ENCODE measurements around the gene ATXN7. TPM values are rescaled to one million over a fixed set of nuclear protein-coding genes. Genes with fewer than 3 reads are reported as not detected.

The ATXN7 gene
- total RNA-seq, 1 experiment from 2014 or later = 4.8 TPM

DNA sequence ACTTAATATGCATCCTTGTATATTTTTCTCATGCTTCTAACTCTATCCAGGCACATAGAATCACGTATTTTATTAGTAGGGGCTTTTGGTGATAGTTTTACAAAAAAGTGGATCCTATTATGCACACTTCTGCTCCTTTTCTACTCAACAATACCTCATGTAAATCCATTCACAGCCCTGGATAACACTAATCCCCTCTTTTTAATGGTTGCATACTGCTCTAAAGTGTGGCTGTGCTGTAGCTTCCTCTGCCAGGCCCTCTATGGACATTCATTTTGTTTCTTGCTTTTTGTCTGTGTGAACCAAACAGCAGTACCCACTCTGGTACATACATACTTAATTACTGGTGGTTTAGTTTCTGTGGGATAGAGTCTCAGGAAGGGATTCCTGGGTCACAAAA, 99.8 kb downstream of the ATXN7 start:
- DNase-seq (ENCODE audit: low read depth) = no peak

DNA sequence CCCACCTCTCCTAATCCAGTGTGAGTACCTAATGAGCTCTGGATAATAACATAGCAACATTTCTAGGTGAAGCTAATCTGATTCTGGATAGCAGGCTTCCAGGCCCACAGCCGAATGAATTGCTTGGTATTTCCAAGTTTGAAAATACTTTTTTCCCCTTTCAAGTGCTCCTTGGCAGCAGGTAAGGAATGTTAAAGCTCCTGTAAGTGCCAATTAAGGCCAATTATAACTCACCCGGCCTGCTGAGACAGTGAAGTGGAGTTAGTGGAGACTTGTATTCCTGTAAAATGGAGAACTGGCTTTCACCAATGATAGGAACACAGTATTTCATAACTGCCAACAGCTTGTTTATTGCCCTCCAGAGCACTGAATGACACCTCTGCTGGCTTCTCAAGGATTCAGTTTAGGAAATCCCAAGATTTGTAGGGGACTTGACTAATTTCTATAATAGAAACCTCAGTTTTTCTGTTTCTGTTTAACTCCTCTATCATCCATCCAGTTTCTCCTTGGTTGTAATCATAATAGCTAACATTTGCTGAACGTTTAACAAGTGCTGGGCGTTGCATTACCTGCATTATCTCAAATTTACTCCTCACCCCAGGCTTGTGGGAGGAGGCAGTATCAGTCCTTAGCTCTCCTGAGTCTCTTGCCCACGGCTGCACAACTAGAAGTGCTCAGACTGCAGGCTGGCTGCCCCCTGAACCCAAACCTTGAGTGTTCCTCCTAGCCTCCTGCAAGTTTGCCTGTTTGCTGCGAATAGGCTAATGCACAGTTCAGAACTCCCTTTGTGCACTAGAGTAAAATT, 101.2 kb downstream of the ATXN7 start:
- no peak for DNase-seq (ENCODE audit: low read depth)

- DNase-seq (ENCODE audit: low read depth) = no peak
Observed at GRCh38 chr3:63966007-63966406, 102.3 kb downstream of the ATXN7 start.

DNA sequence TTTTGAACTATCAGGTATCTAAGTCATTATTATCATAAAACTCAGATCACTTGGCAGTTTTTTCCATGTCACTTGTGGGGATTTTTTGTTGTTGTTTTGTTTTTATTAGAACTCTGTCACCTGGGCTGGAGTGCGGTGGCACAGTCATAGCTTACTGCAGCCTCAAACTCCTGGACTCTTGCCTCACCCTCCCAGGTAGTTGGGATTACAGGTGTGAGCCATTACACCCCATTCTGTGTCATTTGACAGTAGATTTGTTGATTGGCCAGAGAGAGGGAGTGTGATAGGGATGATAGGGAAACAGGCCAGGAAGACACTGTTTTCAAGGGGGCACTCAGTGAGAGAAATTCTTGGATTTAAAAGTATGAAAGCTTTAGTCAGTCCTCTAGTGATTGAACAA, 103.2 kb downstream of the ATXN7 start:
- DNase-seq (ENCODE audit: low read depth) = no peak

DNA sequence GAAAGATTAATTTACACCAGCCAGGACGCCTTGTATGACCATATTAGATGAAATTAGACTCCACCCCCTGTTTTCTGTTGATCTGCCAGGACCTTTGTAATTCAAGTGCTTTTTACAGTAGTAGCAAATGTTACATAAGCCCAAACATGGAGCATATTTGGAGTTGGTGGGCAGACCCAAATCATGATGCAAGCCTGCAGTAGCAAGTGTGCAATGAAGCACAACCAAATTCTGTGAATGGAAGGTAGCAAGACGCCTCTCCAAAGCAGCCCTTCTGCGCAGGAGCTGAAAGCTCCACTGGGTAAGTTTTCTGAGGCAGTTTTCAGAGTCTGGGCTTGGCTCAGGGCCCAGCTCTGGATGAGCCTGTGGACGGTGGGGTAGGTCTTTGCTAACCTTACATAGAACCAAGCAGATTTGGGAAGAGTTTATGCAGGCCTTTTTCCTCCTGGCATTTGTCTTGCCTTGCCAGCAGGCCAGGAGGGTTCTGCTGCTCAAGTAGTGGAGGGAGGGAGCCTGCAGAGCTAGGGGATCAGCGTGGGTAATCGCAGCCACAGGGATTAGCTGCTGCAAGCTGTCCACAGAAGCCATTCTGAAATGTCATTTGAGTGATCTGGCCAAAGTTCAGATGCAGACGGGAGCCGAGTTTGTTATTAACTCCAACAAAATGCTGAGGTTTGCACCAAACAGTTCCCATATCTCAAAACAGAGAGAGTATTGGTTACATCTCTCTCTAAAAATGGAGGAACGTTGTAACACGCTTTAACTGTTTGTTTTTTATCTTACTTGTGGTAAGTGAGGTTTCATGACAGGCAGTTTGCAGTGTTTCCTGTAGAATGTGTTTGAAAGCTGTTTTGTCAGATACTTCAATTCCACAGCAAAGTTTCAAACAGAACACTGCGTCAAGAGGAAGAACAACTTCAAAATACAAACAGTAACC, 104.3 kb downstream of the ATXN7 start:
- DNase-seq (ENCODE audit: low read depth) = peak; percentile 6

GRCh38 chr3:63968612-63969350, 105.1 kb downstream of the ATXN7 start:
- no peak for DNase-seq (ENCODE audit: low read depth)

DNA sequence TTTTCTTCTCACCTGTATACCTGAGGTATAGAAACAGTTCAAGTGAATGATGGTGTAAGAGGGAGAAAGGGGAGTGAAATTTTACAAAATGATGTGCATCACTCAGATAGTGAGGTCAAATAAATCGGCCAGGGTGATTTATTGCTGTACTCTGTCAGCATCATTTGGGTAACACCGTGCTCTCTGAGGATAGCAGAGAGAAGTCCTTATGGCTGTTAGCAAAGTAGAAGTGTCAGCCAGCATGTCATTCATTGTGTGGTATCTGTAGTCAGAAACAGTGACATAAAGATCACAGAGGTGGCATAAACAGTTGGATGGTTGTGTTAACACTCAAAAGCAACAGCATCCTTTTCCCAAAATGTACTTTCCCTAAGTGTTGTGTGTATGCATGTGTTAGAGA, 106.2 kb downstream of the ATXN7 start:
- DNase-seq (ENCODE audit: low read depth) = no peak

DNA sequence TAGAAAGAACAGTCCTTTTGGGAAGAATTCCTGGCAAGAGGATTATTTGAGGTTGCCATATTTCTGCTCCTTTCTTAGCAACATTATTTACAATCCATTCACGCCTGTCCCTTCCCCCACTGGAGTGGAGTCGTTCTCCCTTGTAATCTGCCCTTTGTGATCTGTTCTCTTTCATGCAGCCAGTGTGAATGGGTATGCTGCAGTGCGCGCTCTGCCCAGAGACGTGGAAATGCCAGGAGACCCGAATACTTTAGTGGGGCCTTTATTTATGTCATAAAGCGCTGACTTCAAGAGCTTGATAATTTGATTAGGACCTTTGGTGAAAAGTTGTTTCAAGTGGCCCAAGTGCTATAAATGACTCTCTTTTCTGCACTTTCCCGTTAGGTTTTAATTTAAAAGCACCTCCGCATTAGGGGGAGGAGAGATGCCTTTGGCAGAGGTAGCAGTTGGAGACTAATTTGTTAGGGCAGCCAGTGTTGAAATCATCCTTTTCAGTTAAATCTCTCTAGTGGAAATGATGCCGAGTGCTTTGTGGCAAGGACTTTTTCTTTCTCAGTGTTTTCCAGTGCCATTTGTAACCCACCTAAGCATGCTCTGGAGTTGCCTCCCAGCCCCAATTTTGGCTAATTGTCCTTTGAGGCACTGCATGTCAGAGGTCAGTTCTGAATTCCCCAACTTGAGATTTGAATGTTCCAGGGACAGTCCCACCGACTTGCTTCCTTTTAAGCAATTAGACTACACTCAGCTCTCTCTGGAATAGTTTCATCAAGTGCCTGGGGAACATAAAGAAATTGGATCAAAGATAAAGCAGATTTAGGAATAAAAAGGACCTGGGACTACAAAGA, 107.2 kb downstream of the ATXN7 start:
- DNase-seq (ENCODE audit: low read depth) = no peak

GRCh38 chr3:63972196-63972595, 108.5 kb downstream of the ATXN7 start:
- no peak for DNase-seq (ENCODE audit: low read depth)

DNA sequence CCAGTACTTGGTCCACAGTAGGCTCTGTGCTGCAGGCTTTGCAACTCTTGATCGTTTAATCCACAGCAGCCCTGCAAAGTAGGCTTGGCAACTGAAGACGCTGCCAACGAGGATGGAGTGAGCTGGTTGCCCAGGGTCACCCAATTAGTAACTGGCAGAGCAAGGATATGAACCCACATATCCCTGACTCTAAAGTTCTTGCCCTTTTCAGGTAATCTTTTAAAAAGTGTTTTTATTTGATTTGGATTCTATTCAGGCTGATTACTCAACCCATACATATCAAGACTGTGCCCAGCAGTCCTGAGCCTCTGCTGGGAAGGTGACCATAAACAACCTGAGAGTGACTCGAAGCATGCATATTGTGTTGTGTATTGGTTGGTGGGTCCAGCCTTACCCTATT, 109.3 kb downstream of the ATXN7 start:
- no peak for DNase-seq (ENCODE audit: low read depth)

- no peak for DNase-seq (ENCODE audit: low read depth)
Observed at GRCh38 chr3:63973406-63973805, 109.7 kb downstream of the ATXN7 start.

DNA sequence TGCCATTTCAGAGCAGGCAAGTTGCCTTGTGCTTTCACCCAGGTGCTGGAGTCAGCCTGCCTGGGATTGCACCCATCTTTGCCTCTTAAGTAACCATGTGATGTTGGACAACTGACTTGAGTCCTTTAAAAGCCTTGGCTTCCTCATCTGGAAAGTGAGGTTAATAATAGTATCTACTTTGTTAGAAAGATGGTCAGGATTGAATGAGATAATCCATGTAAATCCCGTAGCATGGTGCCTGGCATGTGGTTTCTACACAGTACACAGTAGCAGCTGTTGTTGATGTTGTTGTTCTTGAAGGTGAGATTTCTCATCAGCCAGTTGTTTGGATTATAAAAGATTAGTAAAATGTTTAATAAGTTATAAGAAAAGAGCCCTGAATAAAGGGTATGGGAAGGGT, 110.8 kb downstream of the ATXN7 start:
- DNase-seq (ENCODE audit: low read depth) = no peak

- DNase-seq (ENCODE audit: low read depth) = peak; percentile 32
Observed at GRCh38 chr3:63975723-63976122, 112.1 kb downstream of the ATXN7 start.

GRCh38 chr3:63976161-63976871, 112.6 kb downstream of the ATXN7 start:
- peak; percentile 48 for DNase-seq (ENCODE audit: low read depth)

DNA sequence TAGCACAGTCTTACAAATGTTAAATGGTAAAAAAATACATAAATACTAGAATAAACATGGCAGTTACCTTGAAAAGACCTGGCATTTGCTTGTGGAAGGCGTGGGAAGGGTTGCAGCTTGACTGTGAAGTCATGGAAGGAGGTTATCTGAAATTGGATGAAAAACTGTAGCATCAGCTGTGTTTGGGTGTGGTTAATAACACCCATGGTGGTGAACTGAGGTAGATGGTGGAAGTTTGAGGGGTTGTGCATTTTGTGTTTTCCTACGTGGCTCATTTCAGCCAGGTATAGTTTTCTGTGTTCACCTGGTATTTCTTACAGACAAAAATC, 113.2 kb downstream of the ATXN7 start:
- DNase-seq (ENCODE audit: low read depth) = no peak

- DNase-seq (ENCODE audit: low read depth) = no peak
Observed at GRCh38 chr3:63977893-63978292, 114.2 kb downstream of the ATXN7 start.

GRCh38 chr3:63979093-63979885, 115.6 kb downstream of the ATXN7 start:
- DNase-seq (ENCODE audit: low read depth) = no peak

DNA sequence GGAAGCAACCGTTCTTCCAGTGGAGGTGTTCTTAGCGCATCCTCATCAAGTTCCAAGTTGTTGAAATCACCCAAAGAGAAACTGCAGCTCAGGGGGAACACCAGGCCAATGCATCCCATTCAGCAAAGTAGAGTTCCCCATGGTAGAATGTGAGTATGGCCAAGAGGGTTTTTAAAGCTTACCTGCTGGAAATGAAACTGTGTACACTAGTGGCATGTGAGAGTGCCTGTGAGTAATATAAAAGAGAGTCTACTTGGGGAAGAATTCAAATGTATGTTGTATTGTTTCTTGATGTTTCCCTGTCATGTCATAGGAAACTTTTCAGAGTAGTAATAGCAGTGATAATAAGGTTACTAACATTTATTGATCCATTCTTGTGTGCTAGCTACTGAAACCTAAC, 116.4 kb downstream of the ATXN7 start:
- no peak for DNase-seq (ENCODE audit: low read depth)

- no peak for DNase-seq (ENCODE audit: low read depth)
Observed at GRCh38 chr3:63980830-63981498, 117.3 kb downstream of the ATXN7 start.
